HFFc6 (cell line): ENCODE results near the gene SHISA6. TPM values are rescaled to one million over a fixed set of nuclear protein-coding genes. Genes with fewer than 3 reads are reported as not detected.

Source experiments
- DNase-seq: peaks from one replicate; pipeline ENCODE4 v3.0.0-alpha.2; 2018
- H3K27ac Mint-ChIP-seq: 2 replicates; pipeline ENCODE4 v1.8.0; 2020; ENCODE audit warnings: mild to moderate bottlenecking, mixed read lengths
- H3K27me3 Mint-ChIP-seq: 2 replicates; pipeline ENCODE4 v1.8.0; 2021; ENCODE audit warnings: mild to moderate bottlenecking, moderate library complexity, mixed read lengths; ENCODE audit not compliant: insufficient read depth
- H3K36me3 Mint-ChIP-seq: 2 replicates; pipeline ENCODE4 v1.8.0; 2021; ENCODE audit warnings: low read depth, mixed read lengths
- H3K4me1 Mint-ChIP-seq: 2 replicates; pipeline ENCODE4 v1.8.0; 2020; ENCODE audit warnings: low read depth, mixed read lengths
- H3K4me3 Mint-ChIP-seq: 2 replicates; pipeline ENCODE4 v1.8.0; 2020; ENCODE audit warnings: mild to moderate bottlenecking, moderate library complexity, mixed read lengths
- H3K9me3 Mint-ChIP-seq: 2 replicates; pipeline ENCODE4 v1.8.0; 2020; ENCODE audit warnings: mild to moderate bottlenecking, mixed read lengths
- CTCF ChIP-seq: fragments of 200-600 bp; sonication (generic); IDR thresholded peaks from 2 replicates; pipeline ENCODE4 v1.5.0; 2021; ENCODE audit warnings: antibody characterized with exemption, mild to moderate bottlenecking
- total RNA-seq, 6 experiments: library from RNA; stranded (reverse); fragmentation: NEBNext Ultra II Directional; extraction: Animal tissue kit (Norgen Biotek cat#: 25700); gene quantifications; 2 replicates in 1 of 6; 3 replicates in 5 of 6; pipeline ENCODE4 v1.2.3, GENCODE V29; 2021

Gene SHISA6
- total RNA-seq, 6 experiments from 2014 or later = not detected

DNA sequence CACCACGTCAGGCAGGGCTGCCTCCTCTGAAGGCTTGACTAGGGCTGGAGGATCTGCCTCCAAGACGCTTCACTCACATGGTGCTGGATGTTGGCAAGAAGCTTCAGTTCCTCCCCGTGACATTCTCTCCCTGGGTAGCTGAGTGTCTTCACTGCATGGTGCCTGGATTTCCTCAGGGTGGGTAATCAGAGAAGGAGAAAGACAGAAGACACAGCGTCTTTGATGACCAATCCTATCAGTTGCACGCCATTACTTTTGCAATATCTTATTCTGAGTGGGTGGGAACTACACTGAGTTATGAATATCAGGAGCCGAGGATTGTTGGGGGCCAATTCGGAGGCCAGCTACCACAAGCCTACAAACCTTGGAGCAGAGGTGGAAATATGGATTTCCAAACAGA lies 139.7 kb downstream of the SHISA6 start:
- Mint-ChIP-seq H3K36me3 (peaks cover 8% of the 10 kb centered on the region; the same call in 1 of the 2 replicates), H3K27ac (no peak overlapping the region), H3K4me1 (no peaks in the 10 kb centered on the region), H3K9me3 (peaks cover 64% of the 10 kb centered on the region), H3K27me3 (no peaks in the 10 kb centered on the region; the same call in 1 of the 2 replicates), H3K4me3 (no peak overlapping the region)
- DNase-seq = no peak
- no peak for TF ChIP-seq CTCF

- Mint-ChIP-seq H3K4me3 (no peak overlapping the region), H3K9me3 (peaks cover 83% of the 10 kb centered on the region), H3K4me1 (no peaks in the 10 kb centered on the region), H3K27me3 (no peaks in the 10 kb centered on the region; the same call in 1 of the 2 replicates), H3K36me3 (peaks cover 8% of the 10 kb centered on the region), H3K27ac (no peak overlapping the region)
- TF ChIP-seq CTCF = no peak
- no peak for DNase-seq
Observed at GRCh38 chr17:11383157-11383556, 142.1 kb downstream of the SHISA6 start.

GRCh38 chr17:11384131-11384530 lies 143.1 kb downstream of the SHISA6 start:
- no peak for TF ChIP-seq CTCF
- Mint-ChIP-seq H3K27ac (no peak overlapping the region), H3K4me3 (no peak overlapping the region), H3K4me1 (no peaks in the 10 kb centered on the region), H3K9me3 (peaks cover 82% of the 10 kb centered on the region), H3K36me3 (peaks cover 8% of the 10 kb centered on the region), H3K27me3 (no peaks in the 10 kb centered on the region; the same call in 1 of the 2 replicates)
- DNase-seq = no peak

- no peaks in the 10 kb centered on the region; the same call in 1 of the 2 replicates for H3K27me3 Mint-ChIP-seq
- peaks cover 82% of the 10 kb centered on the region for H3K9me3 Mint-ChIP-seq
Observed at GRCh38 chr17:11387610-11388009, 146.6 kb downstream of the SHISA6 start.

GRCh38 chr17:11388054-11388453 lies 147.0 kb downstream of the SHISA6 start:
- H3K4me3 Mint-ChIP-seq = no peak overlapping the region
- H3K27me3 Mint-ChIP-seq = no peaks in the 10 kb centered on the region; the same call in 1 of the 2 replicates
- TF ChIP-seq CTCF = no peak
- H3K36me3 Mint-ChIP-seq = peaks cover 14% of the 10 kb centered on the region
- H3K9me3 Mint-ChIP-seq = peaks cover 82% of the 10 kb centered on the region
- no peaks in the 10 kb centered on the region for H3K4me1 Mint-ChIP-seq
- no peak for DNase-seq
- H3K27ac Mint-ChIP-seq = no peak overlapping the region

More at GRCh38 chr17:11387610-11388009, 146.6 kb downstream of the SHISA6 start:
- Mint-ChIP-seq H3K4me1 (no peaks in the 10 kb centered on the region), H3K36me3 (peaks cover 14% of the 10 kb centered on the region), H3K27ac (no peak overlapping the region), H3K4me3 (no peak overlapping the region)
- no peak for DNase-seq
- no peak for TF ChIP-seq CTCF

- no peak for TF ChIP-seq CTCF
- no peak overlapping the region for H3K27ac Mint-ChIP-seq
- H3K27me3 Mint-ChIP-seq = no peaks in the 10 kb centered on the region; the same call in 1 of the 2 replicates
- no peak overlapping the region for H3K4me3 Mint-ChIP-seq
- peaks cover 70% of the 10 kb centered on the region for H3K9me3 Mint-ChIP-seq
- no peaks in the 10 kb centered on the region for H3K4me1 Mint-ChIP-seq
- peaks cover 14% of the 10 kb centered on the region for H3K36me3 Mint-ChIP-seq
- DNase-seq = no peak
Observed at GRCh38 chr17:11389583-11389982, 148.6 kb downstream of the SHISA6 start.
